ENCODE results near the gene SLC35F1.
"Not testable (repeated sequence)": the region's sequence is repeated elsewhere in the genome, so short reads cannot be mapped to it uniquely, and the experiment has no call there.

The SLC35F1 gene

DNA sequence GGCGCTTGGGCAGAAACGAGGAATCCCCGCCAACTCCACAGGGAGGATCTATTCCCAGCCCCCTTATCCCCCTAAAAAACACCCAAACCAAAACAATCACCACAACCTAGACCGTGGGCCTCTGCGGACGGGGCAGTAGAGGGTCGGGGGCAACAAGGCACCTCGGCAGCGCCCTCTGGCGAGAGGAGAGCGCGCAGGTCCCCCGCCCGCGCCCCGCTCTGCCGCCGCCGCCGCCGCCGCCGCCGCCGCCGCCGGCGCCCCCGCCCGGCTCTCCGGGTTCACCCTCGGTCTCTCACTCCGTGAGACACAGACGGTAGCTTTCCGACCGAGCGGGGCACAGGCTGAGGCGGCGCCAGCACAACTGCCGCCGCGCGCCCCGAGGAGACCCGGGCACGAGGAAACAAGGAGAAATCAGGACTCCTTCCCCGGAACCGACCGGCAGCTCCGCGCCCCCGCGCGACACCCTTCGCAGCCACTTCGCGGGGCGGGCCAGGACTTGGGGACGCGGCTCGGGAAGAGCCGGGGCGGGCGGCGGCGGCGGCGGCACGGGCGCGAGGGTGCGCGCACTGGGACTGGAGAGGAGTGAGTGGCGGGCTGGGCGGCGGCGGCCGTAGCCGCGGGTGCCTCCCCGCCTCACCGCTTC is at the start of gene SLC35F1:
Gene SLC35F1 (plus strand): TSS at position 307 of the 643 bp plus-strand sequence.
- DNase-seq = no peak

- DNase-seq = not testable (repeated sequence)
Observed at GRCh38 chr6:117858601-117859000, 48.5 kb upstream of the SLC35F1 start.

DNA sequence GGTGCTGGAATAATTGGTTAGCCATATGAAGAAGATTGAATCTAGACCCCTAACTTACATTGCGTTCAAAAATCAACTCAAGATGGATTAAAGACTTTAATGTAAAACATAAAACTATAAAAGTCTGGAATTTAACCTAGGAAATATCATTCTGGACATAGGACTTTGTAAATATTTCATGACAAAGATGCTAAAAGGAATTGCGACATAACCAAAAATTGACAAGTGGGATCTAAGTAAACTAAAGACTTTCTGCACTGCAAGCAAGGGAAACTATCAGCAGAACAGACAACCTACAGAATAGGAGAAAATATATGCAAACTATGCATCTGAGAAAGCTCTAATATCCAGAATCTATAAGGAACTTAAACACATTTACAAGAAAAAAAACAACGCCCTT is 45.5 kb upstream of the SLC35F1 start:
- no peak for DNase-seq

DNA sequence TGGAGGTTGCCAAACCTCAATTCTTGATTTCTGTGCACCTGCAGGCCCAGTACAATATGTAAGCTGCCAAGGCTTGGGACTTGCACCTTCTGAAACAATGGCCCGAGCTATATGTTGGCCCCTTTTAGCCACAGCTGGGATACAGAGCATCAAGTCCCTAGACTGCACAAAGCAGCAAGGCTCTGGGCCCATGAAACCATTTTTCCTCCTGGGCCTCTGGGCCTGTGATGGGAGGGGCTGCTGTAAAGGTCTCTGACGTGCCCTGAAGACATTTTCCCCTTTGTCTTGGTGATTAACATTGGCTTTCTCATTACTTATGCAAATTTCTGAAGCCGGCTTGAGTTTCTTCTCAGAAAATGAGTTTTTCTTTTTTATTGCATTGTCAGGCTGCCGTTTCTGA is 40.5 kb upstream of the SLC35F1 start:
- DNase-seq = no peak

DNA sequence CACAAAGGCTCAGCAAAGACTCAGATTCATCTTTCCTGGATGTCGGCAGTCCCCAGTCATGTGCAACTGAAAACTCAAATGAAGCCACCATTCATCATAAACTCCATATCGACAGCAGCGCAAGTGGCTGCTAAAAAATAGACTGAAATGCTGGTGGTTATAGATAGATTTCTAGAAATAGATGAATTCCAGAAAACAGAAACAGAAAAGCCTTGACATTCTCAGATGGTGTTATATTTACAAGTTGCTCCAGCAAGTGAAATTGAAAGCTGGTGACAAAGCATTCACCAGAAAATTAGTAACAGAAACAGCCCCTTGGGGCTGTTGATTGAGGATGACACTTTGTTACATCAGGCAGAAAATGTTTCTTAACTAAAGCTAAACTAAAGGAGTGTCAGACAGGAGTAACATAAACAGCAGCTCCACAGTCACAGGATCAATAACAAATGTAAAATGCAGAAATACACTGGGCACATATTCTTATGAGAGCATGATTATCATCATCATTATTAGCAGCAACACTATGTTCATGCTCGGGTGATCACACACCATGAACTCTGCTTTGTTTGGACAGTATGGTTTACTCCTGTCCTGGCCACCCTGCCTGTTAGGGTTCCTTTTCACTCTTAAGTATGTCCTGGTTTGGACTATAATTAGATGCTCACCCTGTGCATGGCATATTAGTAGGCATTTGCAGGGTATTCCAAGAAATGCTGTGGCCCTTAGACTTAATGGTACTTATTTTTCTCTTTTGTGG is 36.4 kb upstream of the SLC35F1 start:
- DNase-seq = no peak

DNA sequence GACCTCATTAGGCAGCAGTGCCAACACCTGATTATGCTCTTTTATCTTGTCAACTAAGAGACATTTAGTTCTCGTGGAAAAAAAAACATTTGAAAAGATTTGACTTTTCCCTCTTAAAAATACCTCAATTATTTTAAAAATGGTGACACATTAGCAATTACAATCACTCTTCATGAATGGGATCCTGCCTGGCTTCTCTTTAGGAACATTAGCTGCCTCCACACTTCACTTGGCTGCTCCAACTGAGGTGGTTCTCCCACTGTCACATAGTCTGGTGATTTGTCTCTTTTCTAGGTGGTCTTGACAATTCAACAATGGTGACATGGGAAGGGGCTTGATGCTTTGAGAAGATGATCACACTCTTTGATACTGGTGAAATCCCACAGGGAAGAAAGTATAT is 26.2 kb upstream of the SLC35F1 start:
- no peak for DNase-seq

DNA sequence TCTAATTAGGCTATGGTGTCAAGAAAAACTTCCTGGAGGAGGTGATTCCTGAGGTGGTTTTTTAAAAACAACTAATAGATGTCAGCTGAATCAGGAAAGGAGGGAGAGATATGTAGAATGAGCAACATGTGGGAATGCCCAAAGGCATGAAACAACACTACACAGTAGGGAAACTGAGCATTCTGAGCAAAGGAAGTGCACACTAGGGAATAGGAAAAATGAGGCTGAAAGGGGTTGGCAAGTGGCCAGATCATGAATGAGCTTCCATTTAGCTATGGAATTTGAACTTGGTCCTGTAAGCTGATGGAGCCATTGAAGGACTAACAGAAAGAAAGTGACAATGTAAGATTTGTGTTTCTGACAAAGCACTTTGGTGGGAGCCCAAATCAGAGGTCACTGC is 16.9 kb upstream of the SLC35F1 start:
- no peak for DNase-seq

GRCh38 chr6:117906507-117906957 is 532 bp upstream of the SLC35F1 start:
- no peak for DNase-seq

GRCh38 chr6:117907601-117908245 is 659 bp downstream of the SLC35F1 start:
- DNase-seq = no peak

DNA sequence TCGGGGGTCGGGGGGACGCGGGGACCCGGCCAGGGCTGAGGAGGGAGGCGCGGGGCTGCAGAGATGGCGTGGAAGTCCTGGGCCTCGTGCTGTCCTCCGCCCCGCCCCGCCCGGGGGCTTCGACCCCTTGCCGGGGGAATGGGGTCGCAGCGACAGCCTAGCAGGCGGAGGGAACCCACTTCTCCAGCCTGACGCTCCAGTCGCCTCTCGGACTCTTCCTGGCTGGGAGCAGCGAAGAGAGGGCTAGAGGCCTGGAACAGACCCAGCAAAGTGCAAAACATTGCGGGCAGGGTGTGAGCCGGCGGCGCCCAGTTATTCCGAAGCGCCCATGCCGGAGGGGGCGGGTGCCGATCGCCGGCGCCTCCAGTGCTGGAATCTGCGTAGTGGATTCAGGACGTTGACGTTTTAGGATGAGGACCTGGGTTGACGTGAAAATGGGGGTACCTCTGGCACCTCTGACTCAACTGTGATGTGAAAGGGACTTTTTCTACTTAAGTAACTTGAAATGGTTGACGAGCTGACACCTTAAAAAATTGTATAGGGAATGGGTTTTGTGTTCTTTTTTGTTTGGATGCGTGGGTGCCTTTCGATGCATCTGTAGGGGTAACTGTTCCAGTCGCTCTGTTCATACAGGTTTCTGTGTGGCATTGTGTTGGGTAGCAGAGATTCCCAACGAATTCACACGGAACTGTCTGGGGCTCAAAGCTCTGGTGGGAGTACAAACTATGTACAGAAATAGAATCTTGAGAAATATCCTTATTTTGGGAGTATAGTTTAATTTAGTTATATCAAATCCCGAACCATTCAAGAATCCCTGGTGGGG is 1.4 kb downstream of the SLC35F1 start:
- no peak for DNase-seq

- DNase-seq = no peak
Observed at GRCh38 chr6:117909638-117910037, 2.6 kb downstream of the SLC35F1 start.

GRCh38 chr6:117910549-117910948 is 3.5 kb downstream of the SLC35F1 start:
- DNase-seq = no peak

DNA sequence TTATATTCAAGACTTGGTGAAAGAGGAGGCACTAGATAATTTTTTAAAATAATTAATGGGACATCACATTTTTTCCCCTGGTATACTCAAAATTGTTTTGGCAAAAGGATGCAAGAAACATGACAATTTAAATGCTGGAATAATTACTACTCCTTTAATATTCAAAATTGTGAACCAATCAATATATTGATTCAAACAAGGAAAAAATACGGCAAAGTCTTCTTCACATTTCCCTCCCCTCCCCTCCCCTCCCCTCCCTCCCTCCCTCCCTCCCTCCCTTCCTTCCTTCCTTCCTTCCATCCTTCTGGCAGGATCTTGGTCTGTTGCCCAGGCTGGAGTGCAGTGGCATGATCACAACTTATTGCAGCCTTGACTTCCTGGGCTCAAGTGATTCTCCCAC is 4.1 kb downstream of the SLC35F1 start:
- DNase-seq = no peak

- DNase-seq = no peak
Observed at GRCh38 chr6:117911660-117912059, 4.6 kb downstream of the SLC35F1 start.

GRCh38 chr6:117915846-117916245 is 8.8 kb downstream of the SLC35F1 start:
- DNase-seq = no peak

GRCh38 chr6:117916483-117916882 is 9.4 kb downstream of the SLC35F1 start:
- DNase-seq = no peak

DNA sequence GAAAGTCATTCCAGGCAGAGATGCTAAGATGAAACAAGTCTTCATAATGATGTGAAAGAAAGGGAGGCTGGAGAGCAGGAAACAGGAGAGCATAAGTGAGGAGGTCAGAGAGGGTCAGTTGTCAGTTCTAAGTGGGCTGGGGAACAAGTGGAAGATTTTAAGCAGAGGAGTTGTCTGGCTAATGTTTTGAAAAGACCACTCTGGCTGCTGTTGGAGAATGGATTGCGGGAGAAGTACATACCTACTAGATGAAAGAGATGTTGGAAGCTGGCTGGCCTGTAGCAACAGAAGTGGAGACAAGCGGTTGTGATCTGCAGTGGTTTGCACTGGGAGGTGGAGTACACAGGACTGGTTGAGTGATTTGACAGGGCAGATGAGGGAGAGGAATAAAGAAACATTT is 10.1 kb downstream of the SLC35F1 start:
- no peak for DNase-seq

DNA sequence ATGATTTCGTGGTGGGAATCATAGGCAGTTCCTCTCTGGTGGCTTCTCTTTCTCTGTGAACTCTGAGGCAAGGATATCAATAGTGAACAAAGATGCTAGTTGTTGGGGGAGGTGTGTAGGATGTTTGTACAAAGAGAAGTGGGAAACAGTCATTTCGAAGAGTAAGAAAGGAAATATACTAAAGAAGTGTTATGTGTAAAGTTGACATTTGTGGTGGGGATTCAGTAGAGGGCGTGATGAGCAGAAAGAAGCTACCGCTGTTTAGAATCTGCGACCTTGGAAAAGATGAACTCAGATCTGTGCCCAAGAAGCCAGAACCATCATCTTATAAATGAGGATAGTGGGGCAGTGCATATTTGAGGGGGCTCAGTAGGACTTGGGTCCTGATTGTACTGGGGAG is 11.4 kb downstream of the SLC35F1 start:
- no peak for DNase-seq

DNA sequence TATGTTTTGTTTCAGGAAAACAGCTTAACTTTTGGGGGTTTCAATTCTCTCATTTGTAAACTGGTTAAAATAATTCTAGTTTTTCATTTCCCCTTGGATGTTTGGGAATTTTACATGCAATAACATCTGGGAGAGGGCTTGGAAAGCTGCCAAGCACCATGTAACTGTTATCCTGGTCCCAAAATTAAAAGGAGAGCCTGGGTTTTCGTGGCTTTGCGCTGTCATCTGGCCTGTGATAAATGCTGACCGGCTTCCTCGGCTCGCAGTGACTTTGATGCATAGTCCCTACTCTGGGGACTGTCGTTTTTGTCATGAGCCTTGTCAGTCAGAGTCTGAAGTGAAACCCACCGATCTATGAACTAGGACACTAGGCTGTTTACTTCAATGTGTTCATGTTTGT is 12.2 kb downstream of the SLC35F1 start:
- no peak for DNase-seq

GRCh38 chr6:117919775-117920729 is 13.0 kb downstream of the SLC35F1 start:
- no peak for DNase-seq

DNA sequence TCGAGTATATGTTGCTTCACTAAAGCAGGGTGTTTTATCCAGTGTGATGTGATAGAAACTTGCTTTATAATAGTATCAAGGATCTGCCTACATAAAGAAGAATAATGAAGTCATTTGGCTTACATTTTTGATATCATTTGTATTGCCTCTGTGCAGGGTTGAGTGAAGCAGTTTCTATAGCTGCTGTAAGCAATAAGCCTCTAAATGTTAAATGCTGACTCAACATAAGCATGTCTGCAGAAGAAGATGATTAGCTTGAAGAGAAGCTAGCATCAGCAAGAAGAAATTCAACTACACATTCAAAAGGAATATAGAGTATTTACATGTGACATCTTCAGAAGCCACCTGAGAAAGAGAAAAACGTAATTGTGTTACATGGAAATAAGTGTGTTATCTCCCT is 17.6 kb downstream of the SLC35F1 start:
- DNase-seq = no peak

- no peak for DNase-seq
Observed at GRCh38 chr6:117927866-117928265, 20.8 kb downstream of the SLC35F1 start.

All from NCI-H226 (cell line).